Sigmoid colon (tissue), 4 donors: ENCODE data around the gene CHSY3.

Source experiments
- EP300 ChIP-seq, 4 donors: sonication (generic); formaldehyde crosslinking; IDR thresholded peaks; one replicate each; pipeline ENCODE4 v1.6.1; 2017; ENCODE audit warnings: antibody characterized with exemption in 4 of 4
- POLR2A ChIP-seq, 2 donors: fragments of 450-650 bp; IDR thresholded peaks; one replicate each; pipeline ENCODE4 v1.6.1; 2016; ENCODE audit warnings: antibody characterized with exemption in 2 of 2, mild to moderate bottlenecking in 2 of 2, moderate library complexity in 2 of 2
- TF ChIP-seq, protein P1 (sequence below), 4 experiments: fragments of 450-650 bp in 3 of 4; fragments of 200-600 bp in 1 of 4; IDR thresholded peaks; one replicate each; pipeline ENCODE4 v1.5.1; 2016 to 2019; ENCODE audit warnings: antibody characterized with exemption in 4 of 4, mild to moderate bottlenecking in 3 of 4, moderate library complexity in 2 of 4

DNA sequence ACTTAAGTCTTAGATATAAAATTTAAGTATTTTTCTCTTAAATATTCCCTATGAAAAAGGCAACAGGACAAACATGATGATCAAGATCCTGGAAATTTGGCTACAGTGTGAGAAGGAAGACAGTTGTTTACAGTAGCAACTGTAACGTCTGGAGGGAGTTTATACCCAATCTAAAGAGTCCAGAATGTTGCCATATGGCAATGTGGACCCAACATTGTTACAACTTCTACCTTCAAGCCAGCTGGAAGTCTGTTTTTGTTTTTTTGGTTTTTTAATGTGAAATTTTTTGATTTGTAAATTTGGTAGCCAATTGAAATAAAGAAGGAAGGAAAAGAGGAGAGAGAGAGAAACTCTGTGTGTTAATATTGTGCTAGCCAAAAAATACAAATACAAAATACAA is 233.4 kb downstream of the CHSY3 start:
- TF ChIP-seq, protein P1, sequence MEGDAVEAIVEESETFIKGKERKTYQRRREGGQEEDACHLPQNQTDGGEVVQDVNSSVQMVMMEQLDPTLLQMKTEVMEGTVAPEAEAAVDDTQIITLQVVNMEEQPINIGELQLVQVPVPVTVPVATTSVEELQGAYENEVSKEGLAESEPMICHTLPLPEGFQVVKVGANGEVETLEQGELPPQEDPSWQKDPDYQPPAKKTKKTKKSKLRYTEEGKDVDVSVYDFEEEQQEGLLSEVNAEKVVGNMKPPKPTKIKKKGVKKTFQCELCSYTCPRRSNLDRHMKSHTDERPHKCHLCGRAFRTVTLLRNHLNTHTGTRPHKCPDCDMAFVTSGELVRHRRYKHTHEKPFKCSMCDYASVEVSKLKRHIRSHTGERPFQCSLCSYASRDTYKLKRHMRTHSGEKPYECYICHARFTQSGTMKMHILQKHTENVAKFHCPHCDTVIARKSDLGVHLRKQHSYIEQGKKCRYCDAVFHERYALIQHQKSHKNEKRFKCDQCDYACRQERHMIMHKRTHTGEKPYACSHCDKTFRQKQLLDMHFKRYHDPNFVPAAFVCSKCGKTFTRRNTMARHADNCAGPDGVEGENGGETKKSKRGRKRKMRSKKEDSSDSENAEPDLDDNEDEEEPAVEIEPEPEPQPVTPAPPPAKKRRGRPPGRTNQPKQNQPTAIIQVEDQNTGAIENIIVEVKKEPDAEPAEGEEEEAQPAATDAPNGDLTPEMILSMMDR (IDR thresholded peaks at IDR 0.05) = no peak
- TF ChIP-seq POLR2A (IDR thresholded peaks at IDR 0.05) = no peak
- no peak for TF ChIP-seq EP300 (IDR thresholded peaks at IDR 0.05)
